GM21367 (cell line): Measurements from ENCODE around the gene ASXL1.
"Not testable (repeated sequence)": the region's sequence is repeated elsewhere in the genome, so short reads cannot be mapped to it uniquely, and the experiment has no call there.

Experiments
- ATAC-seq: cut with Tn5 transposase; IDR thresholded peaks from one replicate; pipeline ENCODE4 v1.9.1; 2021; ENCODE audit not compliant: unreplicated experiment

Gene ASXL1

DNA sequence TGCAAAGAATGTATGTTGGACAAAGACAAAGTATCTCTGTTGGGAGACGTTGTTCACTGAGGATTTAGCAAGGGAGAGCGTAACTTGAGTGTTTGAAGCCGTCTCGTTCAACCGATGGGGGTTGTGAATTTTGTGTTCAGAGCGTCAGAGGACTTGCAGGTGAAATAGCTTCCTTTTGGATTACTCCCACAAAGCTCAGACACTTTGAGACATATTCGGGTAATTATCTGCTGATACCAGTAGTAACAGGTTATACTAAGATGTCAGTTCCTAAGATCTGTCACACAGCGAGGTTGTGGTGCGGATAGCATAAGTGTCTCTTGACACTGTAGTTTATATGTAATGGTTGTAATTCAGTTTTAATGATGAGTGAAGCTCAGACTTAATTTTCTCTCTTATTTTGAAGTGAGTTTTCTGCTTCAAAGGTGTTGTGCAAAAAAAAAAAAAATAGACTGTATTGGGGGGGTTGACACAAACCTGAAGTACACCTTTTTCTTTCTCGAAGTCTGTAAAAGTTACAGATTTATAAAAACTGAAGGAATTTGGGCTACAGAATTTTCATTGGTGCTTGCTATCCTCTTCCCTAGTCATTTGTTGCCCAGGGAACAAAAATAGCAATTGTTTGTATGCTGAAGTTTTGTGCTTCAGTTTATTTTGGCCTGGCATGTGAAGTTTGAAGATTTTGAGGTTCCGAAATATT, 1.7 kb downstream of the ASXL1 start:
- ATAC-seq = no peak

DNA sequence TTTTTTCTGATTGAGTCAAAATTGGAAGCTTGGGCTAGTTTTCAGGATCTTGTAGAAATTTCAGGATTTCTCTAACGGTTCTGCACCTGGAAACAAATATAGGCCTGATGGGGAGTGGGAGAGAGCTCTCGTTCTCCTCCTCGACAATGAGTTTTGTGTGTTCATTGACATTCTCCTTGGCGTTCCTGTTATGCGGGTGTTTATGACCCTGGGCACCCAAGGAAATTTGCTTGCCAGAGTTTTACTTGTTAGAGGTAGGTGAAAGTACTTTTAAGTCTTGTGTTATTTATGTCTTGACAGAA, 2.2 kb downstream of the ASXL1 start:
- ATAC-seq = no peak

DNA sequence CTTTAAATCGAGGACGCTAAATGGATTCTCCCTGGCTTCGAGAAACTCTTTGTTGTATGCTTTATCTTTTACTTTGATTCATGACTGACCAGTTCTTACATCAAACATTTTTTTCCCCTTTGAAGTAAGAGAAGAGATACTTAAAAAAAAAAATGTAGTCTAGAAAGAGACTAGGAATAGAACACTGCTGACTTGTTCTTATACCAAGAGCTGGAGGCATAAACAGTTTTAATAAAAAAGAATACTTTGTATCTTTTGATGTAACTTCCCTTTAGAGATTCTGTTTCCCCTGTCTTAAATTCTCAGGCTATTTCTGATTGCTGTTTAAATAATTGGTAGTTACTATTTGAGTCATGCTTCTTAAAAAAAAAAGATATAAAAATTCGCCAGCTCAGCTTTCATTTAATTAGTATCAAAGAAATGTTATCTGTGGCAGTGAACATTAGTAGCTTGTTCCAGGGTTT, 4.8 kb downstream of the ASXL1 start:
- no peak for ATAC-seq

DNA sequence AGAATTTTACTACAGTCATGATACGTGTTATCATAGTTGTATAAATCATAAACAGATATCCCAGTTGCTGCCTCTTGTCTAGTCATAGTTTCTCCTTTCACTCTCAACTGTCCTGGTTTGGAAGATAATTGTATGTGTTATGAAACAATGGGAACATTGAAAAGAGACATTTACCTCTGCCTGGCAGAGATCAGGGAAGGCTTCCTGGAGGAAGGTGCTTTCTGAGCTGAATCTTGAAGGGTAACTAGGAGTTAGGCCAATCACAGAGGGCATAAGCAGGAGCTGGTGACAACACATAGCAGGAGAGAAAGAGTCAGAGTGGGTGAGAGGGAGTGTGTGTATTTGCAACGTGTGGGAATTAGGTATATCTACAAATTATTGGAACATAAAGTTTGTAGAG, 5.4 kb downstream of the ASXL1 start:
- no peak for ATAC-seq

DNA sequence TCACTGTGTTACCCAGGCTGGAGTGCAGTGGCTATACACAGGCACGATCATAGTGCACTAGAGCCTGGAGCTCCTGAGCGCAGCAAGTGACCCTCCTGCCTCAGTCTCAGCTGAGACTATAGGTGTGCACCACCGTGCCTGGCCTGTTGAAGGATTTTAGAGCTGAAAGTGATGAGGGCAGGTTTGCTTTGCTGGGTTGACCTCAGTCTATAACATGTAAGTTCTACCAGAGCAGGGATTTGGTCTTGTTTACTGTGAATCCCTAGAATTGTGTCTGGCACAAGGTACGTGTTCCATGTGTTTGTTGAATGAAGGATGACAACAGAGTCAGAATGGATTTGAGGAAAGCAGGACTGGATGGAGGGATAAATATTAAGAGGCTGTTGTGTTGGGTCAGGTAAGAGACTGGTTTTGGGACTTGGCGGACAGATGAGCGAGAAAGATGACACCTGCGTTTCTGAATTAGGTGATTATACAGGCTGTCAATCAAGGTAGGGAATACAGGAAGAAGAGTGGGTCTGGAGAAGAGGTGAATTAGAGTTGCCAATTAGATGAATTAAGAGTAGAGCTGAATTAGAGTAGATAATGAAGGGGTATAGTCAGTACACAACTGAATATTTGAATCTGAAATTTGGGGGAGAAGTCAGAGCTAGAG, 6.5 kb downstream of the ASXL1 start:
- ATAC-seq = no peak

DNA sequence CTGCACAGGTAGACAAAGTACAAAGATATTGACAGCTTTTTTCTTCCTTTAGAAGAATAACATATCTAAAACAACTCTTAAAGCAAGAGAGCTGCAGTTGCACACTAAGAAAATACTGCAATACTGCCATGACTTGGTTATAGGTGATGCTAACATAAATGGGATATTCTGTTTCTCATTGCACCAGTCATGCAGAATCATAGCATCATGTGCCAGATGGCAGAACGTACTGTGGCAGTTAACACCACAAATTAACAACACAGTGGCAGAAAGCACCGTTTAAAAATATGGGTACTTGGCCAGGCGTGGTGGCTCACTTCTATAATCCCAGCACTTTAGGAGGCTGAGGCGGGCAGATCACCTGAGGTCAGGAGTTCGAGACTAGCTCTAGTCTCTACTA, 7.4 kb downstream of the ASXL1 start:
- no peak for ATAC-seq

DNA sequence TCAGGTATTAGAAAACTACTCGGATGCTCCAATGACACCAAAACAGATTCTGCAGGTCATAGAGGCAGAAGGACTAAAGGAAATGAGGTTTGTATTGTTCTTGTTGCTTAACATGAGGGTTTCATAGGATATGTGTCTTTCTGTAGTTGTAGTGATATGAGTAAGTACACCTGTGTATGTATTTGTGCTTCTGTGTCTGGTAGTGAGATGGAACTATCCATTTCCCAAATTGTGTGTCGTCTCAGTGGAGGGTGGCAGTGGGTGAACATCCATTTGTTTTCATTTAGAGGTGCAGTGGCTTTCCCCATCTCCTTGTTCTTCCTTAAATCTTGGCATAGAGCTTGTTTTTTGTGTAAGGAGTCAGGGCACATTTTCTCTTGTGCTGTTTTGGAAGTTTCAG, 8.2 kb downstream of the ASXL1 start:
- no peak for ATAC-seq

DNA sequence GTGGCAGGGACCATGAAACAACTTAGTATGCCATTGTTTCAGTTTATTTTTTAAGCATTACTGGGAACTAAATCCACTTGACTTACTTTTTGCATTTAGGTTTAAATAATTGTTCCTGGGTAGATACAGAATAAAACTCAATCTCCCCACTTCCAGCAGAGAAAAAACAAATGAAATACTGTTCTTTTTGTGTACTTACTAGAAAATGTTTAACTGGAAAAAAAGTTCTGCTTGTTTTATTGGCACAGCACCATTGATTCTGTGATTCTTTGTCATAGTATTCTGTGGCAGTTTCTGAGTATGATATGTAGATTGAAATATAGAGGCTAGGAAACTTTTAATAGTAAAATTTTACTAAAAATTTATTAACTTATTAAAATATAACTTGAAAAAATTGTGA, 10.2 kb downstream of the ASXL1 start:
- ATAC-seq = no peak

DNA sequence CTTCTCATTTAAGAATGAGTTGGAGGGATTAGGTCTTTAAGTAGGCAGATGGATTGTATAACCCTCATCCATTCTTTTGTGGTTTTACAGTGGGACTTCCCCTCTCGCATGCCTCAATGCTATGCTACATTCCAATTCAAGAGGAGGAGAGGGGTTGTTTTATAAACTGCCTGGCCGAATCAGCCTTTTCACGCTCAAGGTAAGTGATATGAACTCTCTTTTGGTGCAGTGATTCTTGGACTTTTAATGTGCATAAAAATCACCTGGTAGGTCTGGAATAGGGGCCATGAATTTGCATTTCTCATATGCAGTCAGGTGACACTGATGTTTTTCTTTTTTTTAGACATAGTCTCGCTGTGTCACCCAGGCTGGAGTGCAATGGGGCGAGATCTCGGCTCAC, 10.8 kb downstream of the ASXL1 start:
- ATAC-seq = no peak

DNA sequence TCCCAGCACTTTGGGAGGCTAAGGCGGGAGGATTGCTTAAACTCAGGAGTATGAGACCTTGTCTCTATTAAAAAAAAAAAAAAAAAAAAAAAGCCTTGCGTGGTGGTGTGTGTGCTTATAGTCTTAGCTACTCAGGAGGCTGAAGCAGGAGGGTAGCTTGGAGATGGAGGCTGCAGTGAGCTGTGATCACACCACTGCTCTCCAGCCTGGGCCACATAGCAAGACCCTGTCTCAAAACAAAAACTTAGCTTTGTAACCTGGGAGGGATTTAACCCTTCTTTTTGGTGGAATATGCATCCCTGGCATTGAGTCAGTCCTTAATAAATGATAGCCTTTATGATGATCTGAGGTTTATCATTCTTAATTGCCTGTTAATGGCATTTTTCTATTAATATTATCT, 12.8 kb downstream of the ASXL1 start:
- no peak for ATAC-seq

DNA sequence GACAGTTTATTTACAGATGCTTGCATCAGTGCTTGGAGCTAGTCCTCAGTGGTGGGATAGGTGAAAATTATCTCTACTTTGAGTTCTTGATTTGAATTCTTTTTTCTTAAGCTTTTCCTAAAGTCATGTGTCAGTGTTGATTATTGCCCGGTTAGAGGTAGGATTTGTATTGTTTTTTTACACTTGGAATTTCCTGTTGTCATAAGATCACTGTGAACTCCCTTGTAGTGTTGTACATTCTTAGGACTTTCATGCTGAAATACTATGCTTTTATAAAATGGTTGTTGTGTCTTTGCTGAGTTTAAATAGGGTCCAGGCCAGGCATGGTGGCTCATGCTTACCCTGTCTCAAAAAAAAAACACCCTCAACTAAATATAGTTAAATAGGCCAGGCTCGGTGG, 20.3 kb downstream of the ASXL1 start:
- no peak for ATAC-seq

DNA sequence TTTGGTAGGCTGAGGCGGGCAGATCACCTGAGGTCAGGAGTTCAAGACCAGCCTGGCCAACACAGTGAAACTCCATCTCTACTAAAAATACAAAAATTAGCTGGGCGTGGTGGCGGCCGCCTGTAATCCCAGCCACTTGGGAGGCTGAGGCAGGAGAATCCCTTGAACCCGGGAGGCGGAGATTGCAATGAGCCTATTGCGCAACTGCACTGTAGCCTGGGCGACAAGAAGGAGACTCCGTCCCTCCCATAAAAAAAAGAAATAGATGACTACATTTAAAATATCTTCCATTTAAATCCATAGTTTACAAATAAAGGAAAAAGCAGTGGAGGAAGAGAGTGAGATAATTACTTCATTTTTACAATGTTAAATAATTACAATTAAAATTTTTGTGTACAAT, 21.9 kb downstream of the ASXL1 start:
- ATAC-seq = not testable (repeated sequence)

DNA sequence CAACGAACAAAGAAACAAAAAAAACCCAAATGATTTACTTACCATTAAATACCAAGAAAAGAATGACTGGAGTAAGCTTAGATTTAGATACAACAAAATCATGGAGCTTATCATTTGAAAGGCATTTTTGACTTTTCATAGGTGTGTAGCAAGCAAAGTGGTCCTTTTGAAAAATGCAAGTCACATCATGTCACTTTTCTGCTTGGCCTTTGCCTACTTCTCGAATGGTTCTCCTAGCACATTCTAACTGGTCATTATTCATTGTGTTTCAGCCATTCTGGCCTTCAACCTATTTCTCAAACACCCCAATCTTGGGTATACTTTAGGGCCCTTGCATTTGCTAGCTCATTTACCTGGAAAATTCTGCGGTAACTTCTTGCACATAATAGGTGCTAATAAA, 22.6 kb downstream of the ASXL1 start:
- ATAC-seq = no peak

DNA sequence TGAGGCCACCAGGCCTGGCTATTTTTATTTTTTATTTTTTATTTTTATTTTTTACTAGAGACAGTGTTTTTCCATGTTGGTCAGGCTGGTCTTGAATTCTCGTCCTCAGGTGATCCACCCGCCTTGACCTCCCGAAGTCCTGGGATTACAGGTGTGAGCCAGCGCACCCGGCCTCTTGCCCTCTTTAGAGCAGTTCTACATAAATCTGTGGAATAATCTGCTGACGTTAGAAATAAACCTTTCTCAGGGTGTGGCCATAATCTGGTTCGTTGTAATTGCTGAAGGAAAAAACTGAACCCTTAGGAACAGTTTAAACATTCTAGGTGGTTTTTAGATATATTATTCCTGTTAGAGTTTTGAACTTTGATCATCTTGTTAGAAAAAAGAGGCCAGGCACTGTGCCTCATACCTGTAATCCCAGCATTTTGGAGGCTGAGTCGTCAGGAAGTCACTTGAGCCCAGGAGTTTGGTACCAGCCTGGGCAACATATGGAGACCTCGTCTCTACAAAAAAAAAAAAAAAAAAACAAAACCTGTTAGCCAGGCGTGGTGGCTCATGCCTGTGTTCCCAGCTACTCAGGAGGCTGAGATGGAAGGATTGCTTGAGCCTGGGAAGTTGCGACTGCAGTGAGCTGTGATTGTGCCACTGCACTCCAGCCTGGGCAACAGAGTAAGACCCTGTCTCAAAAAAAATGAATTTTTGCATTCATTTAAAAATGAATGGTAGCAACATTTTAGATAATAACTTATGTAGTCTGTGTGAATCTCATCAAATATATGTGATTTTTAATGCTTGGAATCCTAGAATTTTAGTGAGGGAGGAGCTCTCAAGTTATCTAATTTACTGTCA, 24.2 kb downstream of the ASXL1 start:
- ATAC-seq = no peak

DNA sequence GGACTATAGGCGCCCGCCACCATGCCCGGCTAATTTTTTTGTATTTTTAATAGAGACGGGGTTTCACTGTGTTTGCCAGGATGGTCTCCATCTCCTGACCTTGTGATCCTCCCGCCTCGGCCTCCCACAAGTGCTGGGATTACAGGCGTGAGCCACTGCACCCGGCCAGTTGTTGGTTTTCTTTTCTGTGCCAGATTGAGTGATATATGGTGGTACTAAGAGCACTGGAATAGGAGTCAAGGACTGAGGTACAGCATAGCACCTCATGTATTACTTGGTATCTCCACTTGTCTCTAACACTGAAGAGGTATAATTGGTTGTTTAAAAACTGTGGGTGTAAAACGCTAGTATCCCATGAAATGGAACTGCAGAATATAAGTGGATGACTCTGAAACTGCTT, 25.3 kb downstream of the ASXL1 start:
- not testable (repeated sequence) for ATAC-seq

DNA sequence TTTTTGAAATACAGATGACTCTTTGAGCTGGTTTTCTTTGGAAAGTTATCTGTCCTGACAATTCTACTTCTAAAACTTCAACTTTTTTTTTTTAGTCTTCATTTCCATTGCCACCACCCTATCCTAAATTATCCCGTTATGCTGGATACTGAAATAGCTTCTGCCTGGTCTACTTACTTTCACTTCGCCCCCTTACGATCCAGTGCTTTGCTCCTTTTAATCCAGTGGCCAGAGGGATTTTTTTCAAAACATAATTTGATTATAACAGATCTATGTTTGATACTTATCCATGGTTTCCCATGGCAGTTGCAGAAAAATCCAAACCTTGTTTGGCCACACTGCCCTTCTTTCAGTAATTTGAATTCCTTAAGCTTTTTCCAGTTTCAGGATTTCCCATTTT, 27.4 kb downstream of the ASXL1 start:
- ATAC-seq = no peak

DNA sequence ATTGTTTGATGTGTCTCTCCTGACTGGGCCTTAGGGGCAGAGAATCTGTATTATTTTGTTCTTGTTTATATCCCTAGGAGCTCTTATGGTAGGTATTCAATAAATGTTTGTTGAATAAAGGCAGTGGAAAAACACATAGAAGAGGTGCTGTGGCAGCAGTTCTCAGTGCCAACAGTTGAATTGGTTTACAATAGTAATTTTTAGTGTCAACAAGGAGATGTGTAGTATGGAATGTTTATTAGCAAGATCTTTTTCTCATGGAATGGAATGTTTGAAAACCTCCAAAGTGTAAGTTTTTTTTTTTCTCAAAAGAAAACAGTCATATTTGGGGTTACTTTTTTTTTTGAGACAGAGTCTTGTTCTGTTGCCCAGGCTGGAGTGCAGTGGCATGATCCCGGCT, 28.0 kb downstream of the ASXL1 start:
- no peak for ATAC-seq

DNA sequence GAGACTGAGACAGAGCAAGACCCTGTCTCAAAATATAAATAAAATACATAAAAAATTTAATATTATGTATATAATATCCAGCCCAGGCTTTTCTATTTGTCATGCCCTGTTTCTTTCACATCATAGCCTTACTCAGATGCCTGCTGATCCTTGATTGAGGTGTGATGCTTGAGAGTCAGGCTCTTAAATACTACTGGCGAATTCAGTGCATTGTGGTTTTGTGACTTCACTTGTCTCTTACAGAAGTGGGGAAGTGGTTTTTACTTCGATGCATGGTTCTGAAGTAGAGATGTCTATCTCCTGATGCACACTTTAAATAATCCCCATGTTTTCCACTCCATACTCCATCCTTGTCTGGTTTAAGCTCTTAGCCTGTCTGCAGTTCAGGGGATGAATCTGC, 29.1 kb downstream of the ASXL1 start:
- ATAC-seq = no peak

DNA sequence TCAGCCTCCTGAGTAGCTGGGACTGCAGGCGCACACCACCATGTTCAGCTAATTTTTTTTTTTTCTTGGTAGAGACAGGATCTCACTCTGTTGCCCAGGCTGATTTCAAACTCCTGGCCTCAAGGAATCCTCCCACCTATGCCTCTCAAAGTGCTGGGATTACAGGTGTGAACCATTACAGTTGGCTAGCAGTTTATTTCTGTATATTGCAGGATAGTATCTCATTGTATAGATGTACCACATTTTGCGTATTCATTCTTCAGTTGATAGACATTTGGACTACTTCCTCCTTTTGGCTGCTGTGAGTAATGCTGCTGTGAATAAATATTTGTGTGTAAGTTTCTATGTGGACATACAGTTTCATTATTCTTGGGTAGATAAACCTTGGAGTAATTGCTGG, 32.9 kb downstream of the ASXL1 start:
- ATAC-seq = no peak

DNA sequence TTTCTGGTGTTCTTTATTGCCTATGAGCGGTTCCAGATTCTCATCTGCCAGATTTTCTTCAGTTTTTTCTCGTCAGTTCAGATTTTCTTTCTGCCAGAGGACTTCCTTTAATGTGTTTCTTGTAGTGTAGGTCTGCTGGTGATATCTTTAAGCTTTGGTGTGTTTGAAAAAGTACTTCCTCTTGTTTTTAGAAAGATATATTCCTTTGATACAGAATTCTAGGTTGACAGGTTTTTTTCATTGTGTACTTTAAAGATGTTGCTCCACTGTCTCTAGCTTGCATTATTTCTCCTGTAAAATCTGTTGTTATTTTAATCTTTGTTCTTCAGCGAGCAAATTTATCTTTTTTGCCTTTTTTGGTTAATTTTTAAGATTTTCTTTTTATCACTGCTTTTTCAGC, 36.9 kb downstream of the ASXL1 start:
- ATAC-seq = no peak

DNA sequence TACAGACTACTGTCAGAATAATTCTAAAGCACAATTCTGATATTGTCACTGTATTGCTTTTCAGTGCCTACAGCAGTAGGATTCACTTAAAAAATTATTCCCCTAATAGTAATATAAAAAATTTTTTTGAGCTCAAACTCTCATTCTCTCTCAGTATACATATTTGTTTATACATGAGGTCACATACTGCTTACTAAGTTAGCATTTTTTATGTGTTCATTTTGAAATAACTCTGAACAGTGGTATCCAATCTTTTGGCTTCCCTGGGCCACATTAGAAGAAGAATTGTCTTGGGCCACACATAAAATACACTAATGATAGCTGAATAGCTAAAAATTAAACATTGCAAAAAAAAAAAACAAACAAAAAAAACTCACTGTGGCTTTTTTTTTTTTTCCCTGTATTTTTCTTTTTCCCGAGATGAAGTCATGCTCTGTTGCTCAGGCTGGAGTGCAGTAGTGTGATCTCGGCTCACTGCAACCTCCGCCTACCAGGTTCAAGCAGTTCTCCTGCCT, 38.6 kb downstream of the ASXL1 start:
- no peak for ATAC-seq

DNA sequence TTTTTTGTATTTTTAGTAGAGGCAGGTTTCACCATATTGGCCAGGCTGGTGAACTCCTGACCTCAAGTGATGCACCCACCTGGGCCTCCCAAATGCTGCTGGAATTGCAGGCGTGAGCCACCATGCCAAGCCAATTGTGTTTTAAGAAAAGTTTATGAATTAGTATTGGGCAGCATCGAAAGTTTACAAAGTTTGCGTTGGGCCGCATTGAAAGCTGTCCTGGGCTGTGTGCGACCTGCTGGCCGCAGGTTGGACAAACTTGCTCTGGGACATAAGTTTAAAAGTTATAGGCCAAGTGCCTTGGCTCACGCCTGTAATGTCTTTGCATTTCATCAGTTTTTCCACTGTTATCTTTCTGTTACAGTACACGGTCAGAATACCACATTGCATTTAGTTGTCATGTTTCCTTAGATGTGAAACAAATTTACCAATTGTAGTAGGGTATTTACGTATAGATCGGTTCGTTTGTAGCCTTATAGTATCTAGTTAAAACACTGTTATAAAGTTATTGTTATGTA, 39.5 kb downstream of the ASXL1 start:
- ATAC-seq = no peak
